ENCODE results near the gene MKI67.

GRCh38 chr10:128125416-128125943 is 743 bp downstream of the MKI67 start:
- TF ChIP-seq CTCF (IDR thresholded peaks at IDR 0.05) (no peak), EZH2 (IDR thresholded peaks at IDR 0.05; ENCODE audit: borderline replicate concordance, insufficient read depth, low read depth, low read length, poor library complexity, severe bottlenecking) (no peak)

Measured in B cell (primary cell).